8988T (cell line): ENCODE results near the gene TFPT.

ENCODE experiments used
- DNase-seq: peaks from one replicate; pipeline ENCODE4 v3.0.0; 2011

Gene TFPT

DNA sequence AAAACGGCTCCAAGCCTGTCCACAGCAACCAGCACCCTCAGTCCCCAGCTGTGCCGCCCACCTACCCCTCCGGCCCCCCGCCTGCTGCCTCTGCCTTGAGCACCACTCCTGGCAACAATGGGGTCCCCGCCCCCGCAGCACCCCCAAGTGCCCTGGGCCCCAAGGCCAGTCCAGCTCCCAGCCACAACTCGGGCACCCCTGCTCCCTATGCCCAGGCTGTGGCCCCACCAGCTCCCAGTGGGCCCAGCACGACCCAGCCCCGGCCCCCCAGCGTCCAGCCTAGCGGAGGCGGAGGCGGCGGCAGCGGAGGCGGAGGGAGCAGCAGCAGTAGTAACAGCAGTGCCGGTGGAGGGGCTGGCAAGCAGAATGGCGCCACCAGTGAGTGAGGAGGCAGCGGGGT, 32.7 kb upstream of the TFPT start:
- DNase-seq = no peak

GRCh38 chr19:54147676-54148075, 32.2 kb upstream of the TFPT start:
- DNase-seq = no peak

DNA sequence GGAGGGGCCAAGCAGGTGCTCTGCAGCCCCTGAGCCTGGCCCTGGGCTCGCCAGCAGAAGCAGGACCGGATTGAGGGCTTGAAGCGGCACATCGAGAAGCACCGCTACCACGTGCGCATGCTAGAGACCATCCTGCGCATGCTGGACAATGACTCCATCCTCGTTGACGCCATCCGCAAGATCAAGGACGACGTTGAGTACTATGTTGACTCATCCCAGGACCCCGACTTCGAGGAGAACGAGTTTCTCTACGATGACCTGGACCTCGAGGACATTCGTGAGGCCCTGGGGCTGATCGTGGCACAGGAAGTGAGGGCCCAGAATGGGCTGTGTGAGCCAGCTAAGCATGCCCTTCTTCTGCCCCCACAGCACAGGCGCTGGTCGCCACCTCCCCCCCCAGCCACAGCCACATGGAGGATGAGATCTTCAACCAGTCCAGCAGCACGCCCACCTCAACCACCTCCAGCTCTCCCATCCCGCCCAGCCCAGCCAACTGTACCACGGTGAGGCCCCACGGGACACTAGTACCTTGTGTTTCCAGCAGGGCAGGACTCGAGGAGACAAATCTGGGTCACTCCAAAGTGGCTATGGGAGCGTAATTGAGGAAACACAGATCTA, 30.2 kb upstream of the TFPT start:
- DNase-seq = no peak

- no peak for DNase-seq
Measured at GRCh38 chr19:54142166-54142780, 26.8 kb upstream of the TFPT start.

DNA sequence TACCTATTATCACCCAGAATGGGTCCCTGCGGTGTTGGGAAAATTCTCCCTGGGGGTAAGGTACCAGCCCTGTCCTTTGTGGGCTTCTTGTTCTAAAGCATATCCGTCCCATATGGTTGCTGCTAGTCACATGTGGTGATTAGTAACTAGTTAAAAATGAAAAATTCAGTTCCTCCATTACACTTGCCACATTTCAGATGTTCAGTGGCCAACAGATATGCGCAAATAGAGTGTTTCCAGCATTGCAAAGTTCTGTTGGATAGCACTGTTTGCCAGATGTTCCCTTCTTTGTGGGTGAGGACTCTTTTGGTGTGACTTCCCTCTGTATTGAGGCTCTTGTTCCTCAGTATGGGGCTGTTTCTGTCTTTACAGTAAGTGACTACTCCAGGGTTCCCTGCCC, 25.9 kb upstream of the TFPT start:
- no peak for DNase-seq

- DNase-seq = no peak
Measured at GRCh38 chr19:54138489-54139256, 23.2 kb upstream of the TFPT start.

GRCh38 chr19:54137699-54138488, 22.4 kb upstream of the TFPT start, which contains the start of gene CNOT3:
Gene CNOT3 (plus strand): TSS chr19:54137762. CDS start chr19:54142979, 5,217 bp downstream.
- DNase-seq = peak; percentile 98

DNA sequence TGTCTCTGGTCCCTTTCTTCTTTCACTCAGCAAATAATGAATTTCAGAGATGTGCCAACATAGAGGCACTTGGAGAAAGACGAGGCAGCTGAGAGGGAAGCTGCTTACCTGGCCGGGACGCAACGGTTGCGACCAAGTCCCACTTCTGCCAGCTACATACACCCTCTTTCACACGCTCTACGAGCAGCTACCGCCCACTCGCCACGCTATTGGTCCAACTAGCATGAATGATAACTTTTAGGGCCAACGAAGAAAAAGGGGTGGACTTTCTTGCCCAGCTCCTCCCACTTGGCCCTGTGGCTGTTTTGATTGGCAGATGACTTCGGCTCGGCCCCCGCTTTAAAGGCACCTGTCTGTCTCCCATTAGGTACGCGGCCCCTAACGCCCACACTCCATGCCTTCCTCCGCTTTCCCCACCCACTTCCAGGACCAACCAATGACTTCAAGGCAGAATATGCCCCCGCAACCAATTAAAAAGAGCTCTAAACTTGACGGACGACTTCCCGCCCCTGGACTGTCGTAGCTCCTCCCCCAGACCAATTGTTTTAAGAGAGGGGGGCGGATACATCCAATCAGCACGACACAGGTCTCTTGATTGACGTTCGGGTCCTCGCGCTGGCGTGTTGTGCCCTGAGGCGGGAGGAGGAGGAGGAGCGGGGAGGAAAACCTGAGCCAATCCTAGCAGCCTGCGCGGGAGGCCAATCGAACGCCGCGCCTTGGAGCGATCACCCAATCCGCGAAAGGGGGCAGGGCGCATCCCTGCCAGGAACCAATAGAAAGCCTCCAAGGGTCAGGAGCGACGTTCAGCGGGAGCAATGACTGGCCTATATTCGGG, 21.6 kb upstream of the TFPT start:
- peak; percentile 89 for DNase-seq

DNA sequence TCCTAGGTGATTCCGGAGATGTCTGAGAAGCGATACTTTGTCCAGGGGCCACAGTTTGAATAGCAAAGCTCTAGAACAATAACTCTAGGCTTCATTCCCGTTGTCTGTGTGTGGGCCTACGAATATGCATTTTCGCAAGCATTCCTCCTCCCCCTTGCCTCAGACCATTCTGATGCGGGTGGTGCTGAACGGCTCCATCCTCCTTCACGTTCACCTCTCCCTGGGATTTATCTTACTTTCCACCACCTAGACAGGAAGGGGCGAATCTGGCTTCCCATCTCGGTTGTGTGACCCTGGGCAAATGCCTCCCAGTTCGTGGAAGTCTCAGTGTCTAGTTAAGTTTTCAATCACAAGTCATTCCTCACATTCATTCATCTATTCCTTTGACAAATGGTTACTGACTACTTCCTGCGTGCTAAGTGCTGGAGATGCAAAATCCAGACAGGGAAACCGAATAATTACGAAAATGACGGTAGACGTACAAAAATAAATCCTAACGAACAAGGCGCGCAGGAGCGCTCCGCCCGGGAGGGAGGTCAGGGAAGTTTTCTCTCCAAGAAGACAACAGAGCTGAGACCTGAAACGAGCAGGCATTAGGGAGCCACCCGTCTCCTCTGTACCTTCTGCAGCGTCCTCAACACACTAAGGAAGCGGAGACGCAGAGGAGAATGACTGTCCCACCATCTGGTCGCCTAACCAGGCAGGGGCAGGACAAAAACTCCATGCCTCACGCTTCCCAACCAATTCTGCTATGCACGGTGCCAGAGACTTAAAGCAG, 20.8 kb upstream of the TFPT start:
- DNase-seq = no peak

- no peak for DNase-seq
Measured at GRCh38 chr19:54133957-54134590, 18.6 kb upstream of the TFPT start.

- DNase-seq = no peak
Measured at GRCh38 chr19:54133312-54133956, 18.0 kb upstream of the TFPT start.

DNA sequence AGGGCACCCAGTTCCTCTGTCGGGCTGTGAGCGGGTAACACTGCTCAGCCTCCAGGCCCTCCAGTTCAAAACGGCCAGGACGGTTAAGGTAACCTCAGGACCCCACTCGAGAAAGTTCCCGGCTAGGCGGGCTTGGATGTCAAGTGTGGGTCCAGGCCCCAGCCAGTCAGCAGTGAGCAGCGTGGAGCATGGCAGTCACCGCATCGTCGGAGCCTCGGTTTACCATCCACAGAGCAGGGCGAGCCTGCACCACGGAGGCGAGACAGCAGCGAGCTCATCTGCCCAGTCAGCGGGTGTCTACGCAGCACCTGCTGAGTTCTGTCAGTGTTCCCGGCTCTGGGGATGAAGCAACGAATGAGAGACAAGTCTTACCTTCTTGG, 14.2 kb upstream of the TFPT start:
- DNase-seq = no peak

- no peak for DNase-seq
Measured at GRCh38 chr19:54128796-54129616, 13.5 kb upstream of the TFPT start.

DNA sequence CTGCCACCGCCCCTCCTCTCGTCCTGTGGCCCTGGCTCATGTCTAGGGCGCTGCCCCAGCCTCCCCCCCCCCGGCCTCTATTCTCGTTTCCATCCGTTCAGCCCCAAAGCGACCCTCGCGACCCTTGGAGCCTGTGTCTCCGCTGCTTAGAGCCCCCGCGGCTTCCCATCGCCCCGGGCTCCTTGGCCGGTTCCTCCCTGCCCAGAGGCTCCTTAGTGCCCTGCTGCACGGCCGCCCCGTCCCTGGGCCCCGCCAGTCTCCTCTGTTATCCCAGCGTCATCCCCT, 12.9 kb upstream of the TFPT start:
- no peak for DNase-seq

DNA sequence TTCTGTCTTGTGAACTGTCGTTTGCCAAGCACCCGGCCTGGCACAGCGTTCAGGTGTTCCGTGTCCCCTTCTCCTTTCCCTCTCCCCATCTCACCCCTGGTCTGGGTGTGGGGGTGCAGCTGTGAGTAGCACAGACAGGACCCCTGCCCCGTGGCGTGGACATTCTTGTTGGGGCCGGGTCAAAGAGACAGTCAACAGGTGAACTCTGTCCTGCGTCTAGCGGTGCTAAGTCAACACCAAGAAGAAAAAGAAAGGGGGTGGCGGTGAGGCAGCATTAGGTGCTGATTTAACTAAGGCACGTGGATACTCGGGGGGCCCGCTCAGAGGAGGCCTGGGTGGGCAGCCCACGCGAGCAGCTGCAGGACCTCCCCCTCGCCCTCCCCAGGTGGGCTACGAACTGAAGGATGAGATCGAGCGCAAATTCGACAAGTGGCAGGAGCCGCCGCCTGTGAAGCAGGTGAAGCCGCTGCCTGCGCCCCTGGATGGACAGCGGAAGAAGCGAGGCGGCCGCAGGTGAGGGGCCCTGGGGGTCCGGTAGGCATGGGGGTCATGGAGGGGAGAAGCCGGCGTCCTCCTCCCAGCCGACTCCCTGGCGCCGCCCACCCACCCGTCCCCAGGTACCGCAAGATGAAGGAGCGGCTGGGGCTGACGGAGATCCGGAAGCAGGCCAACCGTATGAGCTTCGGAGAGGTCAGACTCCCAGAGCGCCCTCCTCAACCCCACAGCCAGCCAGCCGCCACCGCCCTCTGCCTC, 12.4 kb upstream of the TFPT start:
- no peak for DNase-seq

DNA sequence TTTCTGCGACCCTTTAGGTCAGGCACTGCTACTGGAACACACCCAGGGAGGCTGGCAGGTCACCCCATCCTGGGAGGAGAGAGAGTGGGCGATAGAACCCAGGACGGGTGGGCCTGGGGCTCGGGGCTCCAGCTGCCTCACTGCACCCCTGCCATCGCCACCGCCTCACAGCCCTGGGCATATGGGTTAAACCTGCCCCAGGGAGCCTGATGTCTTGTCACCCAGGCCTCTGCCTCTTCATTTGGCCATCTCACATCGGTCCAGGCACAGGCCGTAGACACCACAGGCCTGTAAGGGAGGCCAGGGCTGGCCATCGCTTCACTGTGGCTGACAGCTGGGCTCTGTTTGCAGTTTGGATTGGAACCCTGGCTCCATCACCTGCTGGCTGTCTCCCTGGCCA, 10.3 kb upstream of the TFPT start:
- DNase-seq = no peak

DNA sequence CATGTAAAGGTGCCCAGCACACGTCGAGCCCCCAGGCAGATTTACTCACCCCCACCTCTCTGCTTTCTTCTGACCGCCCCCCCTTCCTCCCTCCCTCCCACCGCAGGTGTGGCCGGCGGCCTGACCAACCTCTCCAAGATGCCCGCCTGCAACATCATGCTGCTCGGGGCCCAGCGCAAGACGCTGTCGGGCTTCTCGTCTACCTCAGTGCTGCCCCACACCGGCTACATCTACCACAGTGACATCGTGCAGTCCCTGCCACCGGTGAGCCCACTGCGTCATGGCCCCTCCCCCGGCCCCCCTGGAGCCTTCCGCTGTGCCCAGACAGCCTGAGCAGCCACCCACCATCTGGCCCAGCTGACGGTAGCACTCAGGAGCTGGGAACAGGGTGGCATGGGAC, 8.9 kb upstream of the TFPT start:
- no peak for DNase-seq

DNA sequence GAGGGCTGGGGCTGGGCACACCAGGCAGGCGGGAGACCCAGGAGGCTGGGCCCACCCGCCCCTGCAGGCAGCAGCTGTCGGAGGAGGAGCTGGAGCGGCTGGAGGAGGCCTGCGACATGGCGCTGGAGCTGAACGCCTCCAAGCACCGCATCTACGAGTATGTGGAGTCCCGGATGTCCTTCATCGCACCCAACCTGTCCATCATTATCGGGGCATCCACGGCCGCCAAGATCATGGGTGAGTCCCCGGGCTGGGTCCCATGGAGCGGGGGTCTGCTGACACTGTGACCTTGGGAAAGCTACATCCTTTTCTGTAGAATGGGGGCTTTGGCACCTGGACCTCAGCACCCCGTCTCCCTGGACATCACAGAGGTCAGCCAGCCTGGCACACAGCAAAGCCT, 8.2 kb upstream of the TFPT start:
- DNase-seq = no peak

GRCh38 chr19:54121259-54121658, 5.8 kb upstream of the TFPT start:
- DNase-seq = no peak
